Non-pigmented ciliary epithelial cell (primary cell): ENCODE measurements around the gene AUTS2.

ENCODE experiments used
- DNase-seq: peaks from one replicate; pipeline ENCODE4 v3.0.0-alpha.2; 2010; ENCODE audit warnings: low read depth

The AUTS2 gene

DNA sequence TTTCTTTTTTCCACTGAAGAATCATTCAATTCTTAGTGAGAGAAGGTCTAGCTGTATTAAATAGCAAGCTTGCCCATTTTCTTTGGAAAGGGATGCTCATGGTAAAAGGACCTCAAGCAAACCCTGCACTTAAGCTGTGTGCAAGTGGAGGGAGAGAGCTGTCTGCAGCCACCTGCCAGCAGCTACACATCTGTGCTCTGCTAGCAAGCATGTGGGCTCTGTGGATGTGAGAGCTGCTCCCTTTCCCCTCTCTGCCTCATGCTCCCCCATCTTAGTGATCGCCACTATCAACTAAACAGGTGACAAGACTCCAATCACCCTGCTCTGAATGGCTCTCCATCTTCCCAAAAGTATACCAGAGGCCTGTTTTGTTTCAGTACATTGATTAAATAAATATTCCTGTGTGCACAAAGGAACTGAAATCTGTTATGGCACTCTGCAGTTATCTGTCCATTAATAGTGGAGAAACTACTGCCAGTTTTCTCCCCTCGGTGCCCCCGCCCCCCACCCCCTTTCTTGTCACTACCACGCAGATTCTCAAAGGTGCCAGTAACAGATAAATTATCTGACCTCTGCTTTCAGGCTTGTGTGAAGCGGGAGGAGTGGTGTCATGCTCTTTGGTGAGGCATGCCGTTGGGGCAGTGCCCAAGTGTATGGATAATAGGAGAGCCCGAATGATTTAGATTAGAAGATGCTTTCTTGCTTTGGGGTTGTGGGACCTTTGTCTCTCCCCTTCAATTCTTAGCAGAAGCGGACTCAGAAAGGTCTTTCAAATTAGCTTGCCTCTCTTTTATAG, 26.4 kb downstream of the AUTS2 start:
- no peak for DNase-seq

DNA sequence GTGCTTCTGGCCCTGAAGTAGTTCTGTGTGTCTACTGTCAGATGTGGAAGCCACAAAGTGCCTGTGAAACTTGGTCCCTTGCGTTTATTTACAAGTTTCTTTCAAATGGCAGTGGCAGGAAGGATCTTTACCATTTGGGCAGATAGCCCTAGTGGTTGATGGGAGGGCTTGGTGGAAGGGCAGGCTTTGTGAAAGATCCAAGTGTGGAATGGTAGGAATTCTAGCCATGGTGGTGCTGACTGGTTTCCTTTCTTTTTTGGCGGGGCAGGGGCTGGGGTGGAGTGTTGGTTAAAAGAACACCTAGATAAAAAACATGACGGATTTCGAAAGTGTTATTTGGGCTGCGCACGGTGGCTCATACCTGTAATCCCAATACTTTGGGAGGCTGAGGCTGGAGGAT, 27.0 kb downstream of the AUTS2 start:
- no peak for DNase-seq

DNA sequence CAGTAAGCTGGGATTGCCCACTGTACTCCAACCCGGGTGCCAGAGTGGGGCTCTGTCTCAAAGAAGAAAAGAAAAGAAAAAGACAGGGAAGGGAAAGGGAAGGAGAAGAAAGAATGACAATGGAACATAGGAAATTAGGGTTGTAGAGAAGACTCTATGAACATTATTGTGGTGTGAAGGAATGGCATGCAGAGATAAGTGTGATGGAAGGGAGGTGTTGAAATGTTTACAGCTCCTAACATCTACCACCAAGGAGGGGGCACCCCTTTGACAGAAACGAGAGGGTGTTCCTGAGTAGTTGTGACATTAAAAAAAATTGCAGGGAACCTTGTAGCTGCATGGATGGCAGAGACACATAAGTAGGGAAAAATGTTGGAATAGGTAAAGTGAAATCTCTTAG, 27.5 kb downstream of the AUTS2 start:
- DNase-seq: no peak

DNA sequence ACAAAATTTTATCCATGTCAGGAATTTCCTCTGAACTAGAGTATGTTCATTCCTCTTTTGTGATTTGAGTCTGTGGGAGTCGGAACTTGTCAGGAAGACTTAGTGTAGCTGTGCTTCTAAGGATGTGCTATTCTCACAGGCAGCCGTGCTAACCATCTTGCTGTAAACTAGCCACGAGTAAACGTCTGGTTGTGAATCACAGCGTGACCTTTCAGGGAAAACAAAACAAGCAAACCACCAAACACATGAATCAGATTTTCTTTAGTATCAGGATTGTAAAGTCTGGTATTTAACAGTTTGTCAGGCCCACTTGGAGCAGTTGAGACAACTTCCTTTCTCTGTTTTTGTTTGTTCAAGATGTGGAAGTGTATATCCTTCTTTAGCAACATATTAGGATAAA, 32.0 kb downstream of the AUTS2 start:
- peak; percentile 87 for DNase-seq

DNA sequence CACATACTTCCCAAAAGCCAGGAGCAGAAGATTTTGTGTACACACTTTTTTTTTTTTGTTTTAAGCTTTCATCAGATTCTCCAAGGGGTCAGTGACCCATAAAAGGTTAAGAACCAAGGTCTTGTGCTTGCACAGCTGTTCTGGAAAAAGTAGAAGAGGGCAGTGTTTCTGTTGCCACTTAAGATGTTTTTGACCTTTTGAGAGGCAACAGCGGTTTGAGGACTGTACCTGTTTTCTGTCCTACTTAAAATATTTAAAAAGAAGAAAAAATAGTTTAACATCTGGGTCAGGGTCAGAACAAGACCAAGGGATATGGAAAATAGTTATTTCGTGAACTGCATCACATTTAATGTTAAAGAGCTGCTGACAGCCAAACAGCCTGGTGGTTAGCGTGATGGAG, 32.9 kb downstream of the AUTS2 start:
- no peak for DNase-seq

DNA sequence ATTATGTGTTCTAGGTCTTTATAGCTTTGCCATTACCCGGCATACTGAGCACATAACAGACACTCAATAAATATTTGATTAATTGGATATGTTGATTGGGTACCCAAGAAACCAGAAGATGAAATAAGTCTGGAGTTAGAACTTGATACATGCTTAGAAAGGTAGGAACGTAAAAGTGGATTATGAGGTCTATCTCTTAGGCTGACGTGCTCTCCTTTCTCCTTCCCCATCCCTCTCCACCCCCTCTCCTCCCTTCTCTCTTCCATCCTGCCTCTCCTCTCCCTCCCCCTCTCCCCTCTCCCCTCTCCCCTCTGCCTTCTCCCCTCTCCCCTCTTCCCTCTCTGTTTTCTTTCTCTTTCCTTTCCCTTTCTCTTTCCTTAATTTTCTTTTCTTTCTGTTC, 34.0 kb downstream of the AUTS2 start:
- DNase-seq: no peak

DNA sequence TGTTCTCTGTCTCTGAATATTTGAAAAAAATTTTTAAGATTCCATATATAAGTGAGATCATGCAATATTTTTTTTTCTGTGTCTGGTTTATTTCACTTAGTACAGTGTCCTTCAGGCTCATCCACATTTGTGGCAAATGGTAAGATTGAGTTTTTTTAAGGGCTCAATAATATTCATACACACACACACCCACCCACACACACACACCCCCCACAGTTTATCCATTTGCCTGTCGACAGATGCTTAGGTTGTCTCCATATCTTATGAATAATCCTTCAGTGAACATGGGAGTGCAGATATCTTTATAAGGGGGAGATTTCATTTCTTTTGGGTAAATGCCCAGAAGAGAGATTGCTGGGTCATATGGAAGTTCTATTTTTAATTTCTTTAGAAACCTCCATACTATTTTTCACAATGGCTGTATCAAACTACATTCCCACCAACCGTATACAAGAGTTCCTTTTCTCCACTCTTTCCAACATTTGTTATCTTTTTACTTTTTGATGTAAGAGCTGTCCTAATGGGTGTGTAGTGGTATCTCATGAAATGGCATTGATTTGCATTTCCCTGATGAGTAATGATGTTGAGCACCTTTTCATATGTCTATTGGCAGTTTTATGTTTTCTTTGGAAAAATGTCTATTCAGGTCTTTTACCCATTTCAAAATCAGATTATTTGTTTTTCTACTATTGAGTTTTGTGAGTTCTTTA, 35.0 kb downstream of the AUTS2 start:
- peak; percentile 8 for DNase-seq

DNA sequence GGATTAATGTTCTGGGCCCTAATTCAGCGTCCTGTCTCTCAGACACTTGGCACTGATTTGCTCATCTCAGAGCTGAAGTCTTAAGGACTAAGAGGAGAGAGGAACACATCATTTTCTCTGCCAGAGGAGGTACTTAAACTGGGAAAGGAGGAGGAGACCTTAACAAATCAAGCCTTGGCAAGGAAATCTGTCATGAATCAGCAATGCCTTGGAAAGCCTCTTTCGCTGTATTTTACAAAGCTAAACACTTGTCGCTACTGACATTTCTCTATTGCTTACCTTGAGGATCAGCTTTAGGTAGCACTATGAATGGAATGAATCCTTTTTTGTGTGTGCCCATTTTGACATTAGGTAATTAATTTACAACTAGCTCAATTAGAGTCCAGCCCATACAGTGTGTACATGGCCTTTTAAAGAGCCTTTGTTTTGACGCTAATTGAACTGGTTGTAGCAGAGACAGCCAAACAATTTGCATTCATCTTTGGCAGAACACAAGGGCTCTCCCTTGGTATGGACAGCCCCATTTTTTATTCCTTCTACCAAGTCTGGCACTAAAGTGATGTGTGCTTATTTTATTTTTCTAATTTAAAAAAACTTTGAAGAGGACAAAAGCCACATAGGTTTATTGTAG, 37.4 kb downstream of the AUTS2 start:
- DNase-seq: no peak

DNA sequence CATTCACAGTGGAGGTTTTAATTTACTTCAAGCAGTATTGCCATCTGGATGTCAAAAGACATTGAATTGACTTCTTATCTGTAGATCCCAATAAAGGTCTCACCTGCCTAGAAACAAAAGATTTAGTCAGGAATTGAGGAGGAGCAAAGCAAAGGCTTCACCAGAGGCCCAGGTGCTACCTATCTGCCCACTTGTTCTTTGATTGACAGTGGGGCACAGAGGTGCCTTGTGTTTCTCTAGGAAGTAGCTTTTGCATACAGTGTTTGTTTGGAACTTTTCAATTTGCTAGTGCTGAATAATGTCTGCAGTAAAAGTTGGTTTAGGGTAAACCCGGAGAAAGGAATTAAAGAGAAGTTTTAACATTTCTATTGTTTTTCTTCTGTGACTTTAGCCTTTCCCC, 40.4 kb downstream of the AUTS2 start:
- DNase-seq: no peak

DNA sequence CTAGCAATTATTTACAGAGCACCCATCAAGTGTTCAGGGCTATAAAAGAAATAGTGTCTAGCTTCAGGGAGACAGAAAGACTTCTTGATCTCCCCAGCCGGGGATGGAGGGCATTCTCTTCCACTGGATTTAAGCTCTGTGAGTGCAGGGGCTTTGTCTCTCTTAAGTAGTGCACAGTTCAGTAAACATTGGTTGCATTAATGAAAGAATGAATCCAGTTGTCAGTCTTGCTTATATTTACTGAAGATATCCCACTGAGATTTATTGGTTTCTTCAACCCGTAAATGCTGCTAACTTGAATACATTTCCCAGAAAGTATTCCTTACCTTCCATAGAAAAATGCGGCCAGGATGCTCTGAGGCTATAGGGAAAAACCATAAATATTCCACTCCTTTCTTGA, 41.9 kb downstream of the AUTS2 start:
- DNase-seq: no peak

DNA sequence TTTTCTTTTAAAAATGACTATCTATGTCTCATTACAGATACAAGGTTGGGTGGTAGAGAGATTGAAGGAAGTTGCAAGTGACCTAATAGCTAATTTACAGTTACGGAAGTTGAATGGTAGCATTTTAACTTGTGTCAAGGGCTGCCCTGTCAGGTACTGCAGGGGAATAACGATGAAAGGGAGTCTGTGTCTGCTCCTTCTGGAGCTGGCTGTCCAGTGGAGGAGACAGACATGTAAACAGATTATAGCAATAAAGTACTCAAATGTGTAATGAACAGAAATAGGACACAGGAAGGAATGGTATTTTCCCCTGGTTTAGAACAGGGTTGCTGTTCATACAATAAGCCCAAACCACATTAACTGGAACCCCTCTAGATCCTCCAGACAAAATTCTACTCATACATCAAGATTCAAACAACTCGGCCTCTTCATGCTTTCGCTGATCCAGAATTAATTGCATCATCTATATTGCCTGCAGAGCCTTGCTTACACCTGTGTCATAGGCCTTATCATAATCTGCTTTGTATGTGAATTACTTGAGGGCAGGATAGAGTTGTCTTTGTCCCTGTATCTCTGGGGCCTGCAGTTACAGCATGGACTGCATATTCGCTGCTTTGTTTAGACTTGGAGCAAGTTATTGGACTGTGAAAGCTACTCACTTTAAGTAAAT, 42.8 kb downstream of the AUTS2 start:
- DNase-seq: no peak

DNA sequence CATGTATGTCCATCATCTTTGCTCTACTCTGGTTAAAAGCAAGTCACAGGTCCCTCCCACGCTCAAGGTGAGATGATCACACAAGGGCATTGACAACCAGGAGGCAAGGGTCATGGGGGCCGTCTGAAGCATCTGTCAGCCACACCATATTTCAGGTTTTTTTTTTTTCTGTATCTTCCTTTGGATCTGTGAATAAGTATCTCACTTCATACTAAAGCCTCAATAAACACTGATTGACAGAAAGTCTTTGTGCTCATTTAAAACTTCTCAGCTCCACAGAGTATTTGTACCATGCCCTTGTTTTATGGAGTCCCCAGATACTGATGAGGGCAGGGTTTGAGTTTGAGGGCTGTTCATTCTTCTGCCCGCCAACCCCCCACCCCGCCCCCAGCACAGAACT, 45.0 kb downstream of the AUTS2 start:
- DNase-seq: no peak

DNA sequence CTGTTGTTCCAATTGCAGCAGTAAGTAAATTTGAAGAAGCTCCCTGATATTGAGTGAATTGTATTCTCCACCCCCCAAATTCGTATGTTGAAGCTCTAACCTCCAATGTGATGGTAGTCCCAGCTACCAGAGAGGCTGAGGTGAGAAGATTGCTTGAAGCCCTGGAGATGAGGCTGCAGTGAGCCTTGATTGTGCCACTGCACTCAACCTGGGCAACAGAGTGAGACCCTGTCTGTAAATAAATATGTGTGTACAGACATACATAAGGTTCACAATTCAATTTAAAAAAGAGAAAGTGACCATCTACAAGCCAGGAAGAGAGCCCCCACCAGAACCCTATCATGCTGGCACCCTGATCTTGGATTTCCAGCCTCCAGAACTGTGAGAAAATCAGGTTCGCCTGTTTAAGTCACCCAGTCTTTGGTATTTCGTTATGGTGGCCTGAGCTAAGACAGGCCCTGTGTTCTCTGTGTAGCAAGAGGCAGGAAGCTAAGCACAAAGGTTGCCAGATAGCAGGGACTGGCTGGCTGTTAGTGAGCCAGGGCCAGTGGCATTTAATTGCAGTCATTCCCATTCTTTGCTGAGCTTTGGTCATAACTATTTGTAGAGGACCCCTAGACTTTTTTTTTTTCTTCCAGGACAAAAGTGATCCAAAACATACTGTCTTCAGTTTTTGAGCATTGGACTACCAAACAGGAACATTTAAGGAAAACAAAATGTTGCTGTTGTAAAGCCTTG, 45.6 kb downstream of the AUTS2 start:
- DNase-seq: no peak

DNA sequence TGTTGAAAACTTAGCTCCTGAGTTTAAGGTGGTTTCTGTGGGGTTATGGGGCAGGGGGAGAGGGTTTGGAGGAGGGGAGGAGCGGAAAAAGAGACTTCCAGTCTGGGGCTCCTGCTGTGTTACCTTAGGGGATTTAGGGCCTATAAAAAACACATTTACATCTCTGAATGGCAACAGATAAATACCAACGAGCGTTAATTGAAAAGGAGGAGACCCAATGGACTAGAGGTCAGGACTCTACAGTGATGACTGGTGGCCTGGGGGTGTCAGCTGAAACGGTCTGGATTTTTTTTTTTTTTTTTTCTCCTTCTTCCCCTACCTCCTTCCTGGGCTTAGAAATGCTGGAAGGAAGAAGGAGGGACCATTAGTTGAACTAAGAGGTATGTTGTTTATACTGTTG, 47.4 kb downstream of the AUTS2 start:
- no peak for DNase-seq

DNA sequence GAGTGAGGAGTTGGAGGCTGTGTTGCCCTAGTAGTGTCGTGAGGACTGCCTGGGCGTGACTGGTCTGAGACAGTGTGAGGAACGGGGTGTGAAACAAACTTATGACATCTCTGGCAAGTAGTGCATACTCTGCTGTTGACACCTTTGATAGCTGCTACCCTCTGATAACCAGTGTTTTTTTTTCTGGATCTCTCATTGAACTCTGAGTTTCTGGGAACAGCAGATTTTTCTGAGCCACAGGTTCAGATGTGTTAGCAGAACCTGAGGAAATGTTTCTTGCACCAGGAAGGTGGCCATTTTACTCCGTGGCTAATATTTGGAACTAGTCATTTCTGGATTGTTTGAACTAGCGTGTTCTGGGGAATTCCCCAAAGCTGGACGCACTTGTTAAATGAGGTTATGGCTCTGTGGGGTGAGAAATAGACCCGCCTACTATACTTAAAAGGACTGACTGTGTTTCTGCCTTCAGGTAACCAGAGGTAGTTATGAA, 52.9 kb downstream of the AUTS2 start:
- DNase-seq: no peak

DNA sequence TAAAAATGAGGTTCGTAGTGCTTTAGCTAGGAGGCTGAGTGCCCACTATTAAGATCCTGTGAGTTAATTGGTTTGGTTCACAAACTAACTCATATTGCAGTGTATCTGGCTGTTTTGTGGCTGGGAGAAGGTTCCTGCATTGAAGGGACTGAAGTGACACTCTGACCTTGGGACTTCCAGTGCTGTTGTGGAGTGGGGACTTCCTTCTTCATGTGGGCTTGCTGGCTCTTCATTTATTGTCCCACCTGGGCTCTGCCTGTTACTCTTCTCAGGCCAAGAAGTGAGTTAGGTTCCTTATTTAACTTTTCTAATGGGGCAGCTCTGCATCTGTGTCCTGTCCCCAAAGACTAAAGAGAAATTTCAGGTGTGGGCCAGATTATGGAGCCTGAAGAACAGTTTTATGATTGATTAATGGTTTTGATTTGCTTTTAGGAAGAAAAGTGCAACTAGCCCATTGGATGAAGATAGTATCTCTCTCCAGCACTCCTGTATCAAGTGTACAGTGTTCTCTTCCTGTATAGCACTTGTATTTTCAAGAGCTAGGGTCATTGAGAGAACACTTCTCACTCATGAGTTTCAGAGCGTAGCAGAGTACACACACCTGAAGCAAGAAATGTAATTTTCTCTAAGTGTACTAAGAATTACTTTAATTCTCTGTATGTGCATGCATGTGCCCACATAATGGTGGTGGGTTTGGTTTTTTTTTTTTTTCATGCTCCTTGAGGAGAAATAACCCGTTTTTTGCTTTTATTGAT, 54.8 kb downstream of the AUTS2 start:
- DNase-seq: no peak

DNA sequence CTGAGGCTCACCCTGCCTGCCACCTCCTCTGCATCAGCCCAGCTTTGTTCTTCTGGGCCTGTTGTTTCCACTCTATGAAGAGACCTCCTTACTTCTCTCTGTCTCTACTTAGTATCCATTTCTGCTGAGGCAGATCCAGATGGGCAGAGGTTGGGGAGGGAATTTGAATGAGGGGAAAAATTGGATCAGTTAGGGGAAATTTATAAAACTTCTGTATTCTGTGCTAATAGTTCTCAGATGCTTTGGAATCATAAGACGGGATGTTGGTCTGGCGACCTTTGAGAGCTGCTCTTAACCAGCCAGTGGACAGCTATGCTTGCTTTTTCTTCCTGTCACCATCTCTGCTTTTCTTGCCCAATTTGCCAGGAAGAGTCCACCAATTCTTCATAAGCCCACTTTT, 55.5 kb downstream of the AUTS2 start:
- no peak for DNase-seq

DNA sequence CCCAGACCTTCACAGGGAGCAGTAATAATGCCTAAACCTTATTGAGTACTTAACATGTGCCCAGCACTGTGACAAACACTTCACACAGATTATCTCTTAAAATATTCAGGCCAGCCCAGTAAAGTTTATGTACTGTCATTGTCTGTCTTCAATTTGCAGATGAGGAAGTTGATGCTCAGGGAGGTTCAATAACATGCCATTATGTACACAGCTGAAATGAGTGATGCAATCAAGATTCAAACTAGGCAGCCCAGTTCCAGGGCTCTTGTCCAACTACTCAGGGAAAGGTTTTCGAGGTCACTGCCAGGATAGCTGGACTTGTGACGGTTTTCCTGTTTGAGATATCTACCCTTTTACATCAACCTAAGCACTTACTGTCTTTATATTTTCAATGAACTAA, 56.1 kb downstream of the AUTS2 start:
- no peak for DNase-seq

DNA sequence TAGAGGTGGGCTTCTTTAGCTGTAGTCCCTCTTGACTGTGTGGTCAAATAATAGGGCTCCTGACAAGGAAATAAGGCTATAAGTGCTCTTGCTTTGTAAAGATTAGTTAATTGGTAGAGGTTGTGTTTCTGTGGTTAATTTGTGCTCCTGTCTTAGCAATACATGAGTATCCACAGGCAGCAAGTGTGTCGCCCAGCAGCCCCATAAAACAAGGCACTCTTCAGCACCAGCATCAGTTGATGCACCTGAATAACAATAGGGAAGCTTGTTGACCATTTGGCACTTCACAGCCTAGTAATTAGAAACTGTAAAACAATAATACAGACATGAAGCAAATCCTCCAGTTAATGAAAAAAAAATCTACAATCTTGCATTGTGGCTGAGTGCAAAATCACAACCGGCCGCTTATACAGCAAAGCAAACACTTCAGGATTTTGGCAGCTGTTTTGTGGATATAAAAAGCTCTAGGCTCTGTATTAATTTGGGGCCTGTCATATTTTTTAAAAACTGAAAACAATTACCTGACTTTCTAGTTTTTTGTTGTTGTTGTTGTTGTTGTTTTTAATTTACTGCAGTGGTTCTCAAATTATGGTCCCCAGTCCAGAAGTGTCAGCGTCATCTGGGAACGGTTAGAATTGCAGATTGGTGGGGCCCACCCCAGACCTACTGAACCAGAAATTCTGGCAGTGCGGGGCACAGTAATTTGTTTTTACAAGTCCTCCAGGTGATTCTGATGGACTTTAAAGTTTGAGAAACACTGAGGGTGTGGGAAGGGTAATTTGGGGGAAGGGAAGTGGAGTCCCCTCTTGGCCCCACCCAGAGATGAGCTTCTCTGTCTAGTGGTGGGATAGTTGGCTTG, 56.8 kb downstream of the AUTS2 start:
- DNase-seq: no peak

DNA sequence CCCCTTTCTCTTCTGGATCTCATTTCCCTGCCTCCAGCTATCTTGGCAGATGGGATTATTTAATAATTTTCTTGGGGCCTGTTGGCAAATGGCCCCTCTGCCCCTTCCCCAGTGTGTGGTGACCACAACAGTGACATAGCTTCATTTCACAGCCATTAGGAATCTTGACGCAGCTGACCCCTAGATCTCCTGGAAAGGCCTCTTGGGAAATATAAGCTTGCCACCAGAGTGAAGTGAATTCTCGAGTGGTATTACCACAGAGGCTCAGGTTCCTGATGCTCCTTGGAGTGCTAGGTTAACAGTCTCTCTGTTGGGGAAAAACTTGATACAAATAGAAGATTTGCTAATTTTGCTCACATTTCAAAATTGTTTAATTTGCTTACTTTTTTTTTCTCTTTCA, 57.8 kb downstream of the AUTS2 start:
- no peak for DNase-seq
